B cell (primary cell): ENCODE measurements around the gene STIMATE. TPM values are rescaled to one million over a fixed set of nuclear protein-coding genes. Genes with fewer than 3 reads are reported as not detected.

Source experiments
- ATAC-seq: fragments of 200-7000 bp; cut with Tn5 transposase; one replicate; pipeline ENCODE4 v1.10.0; 2021; ENCODE audit warnings: low read depth, mild to moderate bottlenecking, moderate number of reproducible peaks, moderate library complexity
- CTCF ChIA-PET: fragments of 350-600 bp; sonication (Branson Sonifier 250); formaldehyde crosslinking; loops from one replicate; lab custom pipeline; 2021; ENCODE audit warnings: antibody characterized with exemption, inconsistent platforms; lab: Charles Lee
- POLR2A ChIA-PET: fragments of 350-600 bp; sonication (Branson Sonifier 250); formaldehyde crosslinking; loops from one replicate; lab custom pipeline; 2021; ENCODE audit warnings: antibody characterized with exemption; lab: Charles Lee
- DNase-seq: peaks from one replicate; pipeline ENCODE4 v3.0.0; 2013
- H2AFZ ChIP-seq: 2 replicates; pipeline ENCODE4 v1.6.1; 2012; ENCODE audit warnings: mild to moderate bottlenecking, low read depth, low read length; ENCODE audit not compliant: insufficient read depth, poor library complexity, severe bottlenecking
- H3K27ac ChIP-seq, 2 donors: 1 replicate in 1 of 2; 2 replicates in 1 of 2; pipeline ENCODE4 v1.5.1; 2012 to 2013; ENCODE audit warnings: low read length in 2 of 2, mild to moderate bottlenecking in 2 of 2, moderate library complexity in 1 of 2
- H3K27me3 ChIP-seq, 4 experiments: fragments of 200-600 bp in 1 of 4; sonication (generic) in 1 of 4; replicated peaks in 1 of 4; 1 replicate in 2 of 4; 2 replicates in 2 of 4; pipeline versions ENCODE4 v1.6.1 to v1.7.0; 2013 to 2016; ENCODE audit warnings: low read length in 3 of 4, mild to moderate bottlenecking in 2 of 4, mixed read lengths in 1 of 4, moderate library complexity in 1 of 4; ENCODE audit not compliant: insufficient read depth in 4 of 4, control insufficient read depth in 3 of 4; ENCODE audit errors: control extremely low read depth in 1 of 4
- H3K36me3 ChIP-seq, 2 experiments: replicated peaks in 1 of 2; 1 replicate in 1 of 2; 2 replicates in 1 of 2; pipeline versions ENCODE4 v1.6.1 to v1.7.1; 2013; ENCODE audit warnings: low read length in 1 of 2; ENCODE audit not compliant: insufficient read depth in 2 of 2, control insufficient read depth in 1 of 2; ENCODE audit errors: control extremely low read depth in 1 of 2, extremely low read depth in 1 of 2
- H3K4me1 ChIP-seq, 2 donors: fragments of 200-600 bp in 1 of 2; sonication (generic) in 1 of 2; 1 replicate in 1 of 2; 2 replicates in 1 of 2; pipeline versions ENCODE4 v1.5.1 to v1.6.1; 2013 to 2017; ENCODE audit warnings: low read length in 2 of 2; ENCODE audit not compliant: control insufficient read depth in 2 of 2, insufficient read depth in 2 of 2
- H3K4me2 ChIP-seq: replicated peaks from 2 replicates; pipeline ENCODE3; 2012; ENCODE audit warnings: mild to moderate bottlenecking, low read depth, low read length; ENCODE audit not compliant: poor library complexity, severe bottlenecking
- H3K4me3 ChIP-seq, 5 experiments: fragments of 200-600 bp in 1 of 5; sonication (generic) in 1 of 5; 1 replicate in 3 of 5; 2 replicates in 2 of 5; pipeline versions ENCODE4 v1.5.1 to v1.7.0; 2011 to 2016; ENCODE audit warnings: low read length in 4 of 5, mild to moderate bottlenecking in 4 of 5, low read depth in 2 of 5, control low read depth in 1 of 5, moderate library complexity in 1 of 5; ENCODE audit not compliant: insufficient read depth in 1 of 5; ENCODE audit errors: control extremely low read depth in 1 of 5, extremely low read depth in 1 of 5
- H3K79me2 ChIP-seq: fragments of 200-600 bp; sonication (generic); one replicate; pipeline ENCODE4 v1.6.0; 2016; ENCODE audit warnings: low read length; ENCODE audit not compliant: control insufficient read depth, insufficient read depth
- H3K9ac ChIP-seq: fragments of 200-600 bp; sonication (generic); 2 replicates; pipeline ENCODE4 v1.6.1; 2017; ENCODE audit warnings: mild to moderate bottlenecking, low read length, moderate library complexity
- H3K9me3 ChIP-seq, 3 donors: one replicate each; pipeline versions ENCODE4 v1.6.1 to v1.7.1; 2013; ENCODE audit warnings: low read length in 2 of 3; ENCODE audit not compliant: control insufficient read depth in 2 of 3, insufficient read depth in 1 of 3; ENCODE audit errors: control extremely low read depth in 1 of 3
- H4K20me1 ChIP-seq: 2 replicates; pipeline ENCODE4 v1.6.0; 2012; ENCODE audit warnings: mild to moderate bottlenecking, low read length; ENCODE audit not compliant: insufficient read depth, control insufficient read depth, poor library complexity, severe bottlenecking
- H3K27ac Mint-ChIP-seq: one replicate; pipeline ENCODE4 v1.8.0; 2021; ENCODE audit warnings: mixed read lengths
- H3K27me3 Mint-ChIP-seq: one replicate; pipeline ENCODE4 v1.8.0; 2021; ENCODE audit warnings: mixed read lengths
- H3K4me1 Mint-ChIP-seq: one replicate; pipeline ENCODE4 v1.8.0; 2021; ENCODE audit warnings: mixed read lengths
- H3K4me3 Mint-ChIP-seq: one replicate; pipeline ENCODE4 v1.8.0; 2021; ENCODE audit warnings: mixed read lengths
- H3K9me3 Mint-ChIP-seq: one replicate; pipeline ENCODE4 v1.8.0; 2022; ENCODE audit warnings: mixed read lengths; ENCODE audit not compliant: insufficient read depth
- CTCF ChIP-seq: fragments of 200-600 bp; IDR thresholded peaks from one replicate; pipeline ENCODE4 v1.8.0; 2022; ENCODE audit warnings: antibody characterized with exemption, mild to moderate bottlenecking
- EZH2 ChIP-seq: IDR thresholded peaks from 2 replicates; pipeline ENCODE4 v1.6.1; 2012; ENCODE audit warnings: borderline replicate concordance, low read depth, mild to moderate bottlenecking, moderate library complexity, low read length; ENCODE audit not compliant: insufficient read depth, poor library complexity, severe bottlenecking
- WGBS: methylation state at CpG from one replicate; pipeline ENCODE4 v1.1.5; 2013; ENCODE audit warnings: missing lambda C conversion rate; ENCODE audit not compliant: insufficient coverage; 5-methylcytosine and 5-hydroxymethylcytosine counted together
- intact Hi-C: fragments of 100-400 bp; cut with micrococcal nuclease; formaldehyde crosslinking; loops from one replicate; pipeline ENCODE4 v1.10.0; 2022
- polyA plus RNA-seq: library from polyadenylated mRNA; depleted of rRNA; stranded (reverse); fragments of >200 nt; gene quantifications from 2 replicates; pipeline ENCODE4 v1.2.3, GENCODE V29; 2012
- total RNA-seq, 2 donors: library from RNA; stranded (reverse); fragments of 120-200 nt in 1 of 2; gene quantifications; 1 replicate in 1 of 2; 2 replicates in 1 of 2; pipeline versions ENCODE4 v1.2.3 to v1.2.4, GENCODE V29; 2013 to 2022

Gene STIMATE
- total and polyA plus RNA-seq, 2 donors (not counting 1 experiment from before 2014, with no cell fraction given) = 24.6 to 38.4 TPM

DNA sequence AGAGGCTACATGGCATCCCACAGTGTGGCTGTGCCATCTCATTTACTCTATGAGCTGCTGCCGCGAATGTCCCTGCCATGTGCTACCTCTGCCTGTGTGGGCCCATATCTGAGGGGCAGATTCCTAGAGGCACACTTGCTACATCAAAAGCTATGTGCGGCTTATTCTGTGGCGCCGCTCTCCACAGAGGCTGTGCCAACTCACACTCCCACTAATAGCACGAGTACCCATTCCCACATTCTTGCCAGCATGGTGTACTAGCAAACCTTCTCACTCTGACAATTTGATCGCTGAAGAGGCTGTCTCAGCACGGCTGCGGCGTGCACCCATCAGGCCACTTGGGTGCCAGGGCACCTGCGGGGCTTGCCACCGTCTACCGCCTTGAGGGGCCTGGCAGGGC lies 31.4 kb downstream of the STIMATE start:
- 97% methylated on average over 12 of the region's 13 CpGs for WGBS
- Mint-ChIP-seq H3K27me3 (no peaks in the 10 kb centered on the region), H3K4me3 (no peak overlapping the region), H3K4me1 (no peaks in the 10 kb centered on the region), H3K27ac (no peak overlapping the region), H3K9me3 (peaks cover 5% of the 10 kb centered on the region)
- Histone ChIP-seq H3K9ac (no peak overlapping the region), H3K9me3 (peaks cover 0 to 24% (median 3%) of the 10 kb centered on the region in 3 donors), H3K27ac (no peak overlapping the region), H3K79me2 (peaks cover 12% of the 10 kb centered on the region), H2AFZ (no peak overlapping the region), H3K4me2 (no peak overlapping the region), H3K36me3 (no peaks in the 10 kb centered on the region), H3K4me3 (no peak overlapping the region), H3K27me3 (no peaks in the 10 kb centered on the region), H4K20me1 (peaks cover 10% of the 10 kb centered on the region), H3K4me1 (no peaks in the 10 kb centered on the region)
- intact Hi-C loops = no loop called here
- DNase-seq (no peak), ATAC-seq (no peak)
- POLR2A ChIA-PET = no interaction called here
- TF ChIP-seq CTCF (no peak), EZH2 (no peak)
- CTCF ChIA-PET = no interaction called here

DNA sequence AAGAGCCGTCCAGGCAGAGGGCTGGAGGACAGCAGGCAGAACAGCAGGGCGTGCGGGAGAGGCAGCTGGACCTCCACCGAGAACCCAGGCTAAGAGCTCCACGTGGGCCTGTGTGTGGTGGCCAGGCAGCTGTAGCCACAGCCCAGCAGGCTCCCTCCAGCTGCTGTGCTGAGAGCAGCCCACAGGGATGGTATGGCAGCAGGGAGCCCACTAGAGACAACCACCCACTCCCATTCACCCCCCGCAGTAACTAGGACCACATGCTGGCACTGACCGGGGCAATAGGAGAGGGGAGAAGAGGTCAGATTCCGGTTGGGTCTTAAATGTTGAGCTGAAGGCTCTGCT lies 37.0 kb downstream of the STIMATE start:
- Histone ChIP-seq H4K20me1 (no peaks in the 10 kb centered on the region), H3K9me3 (peaks cover 0 to 14% (median 3%) of the 10 kb centered on the region in 3 donors), H2AFZ (no peak overlapping the region), H3K36me3 (peaks cover 0 to 7% of the 10 kb centered on the region in 2 experiments), H3K27ac (no peak overlapping the region), H3K9ac (no peak overlapping the region), H3K4me3 (no peak overlapping the region), H3K4me1 (no peaks in the 10 kb centered on the region), H3K27me3 (no peaks in the 10 kb centered on the region), H3K79me2 (no peaks in the 10 kb centered on the region), H3K4me2 (no peak overlapping the region)
- ATAC-seq = no peak
- ChIA-PET CTCF (no interaction called here), POLR2A (no interaction called here)
- Mint-ChIP-seq H3K27ac (no peak overlapping the region), H3K9me3 (peaks cover 5% of the 10 kb centered on the region), H3K27me3 (no peaks in the 10 kb centered on the region), H3K4me3 (no peak overlapping the region), H3K4me1 (no peaks in the 10 kb centered on the region)
- intact Hi-C loops = no loop called here
- TF ChIP-seq EZH2 (no peak), CTCF (no peak)
- 100% methylated on average over 7 of the region's 8 CpGs for WGBS
- no peak for DNase-seq
